Neuronal stem cell (in vitro differentiated cells): ENCODE measurements around the gene FRY.

Experiments
- DNase-seq: peaks from one replicate; pipeline ENCODE4 v3.0.0-alpha.2; 2013; ENCODE audit warnings: low spot score
- H2AFZ ChIP-seq: one replicate; pipeline ENCODE4 v1.6.1; 2013; ENCODE audit warnings: mild to moderate bottlenecking, low read length, inconsistent platforms
- H2AK5ac ChIP-seq: 2 replicates; pipeline ENCODE4 v1.6.1; 2013; ENCODE audit warnings: low read depth, mild to moderate bottlenecking, inconsistent platforms, low read length, moderate library complexity, mixed read lengths
- H2BK120ac ChIP-seq: 2 replicates; pipeline ENCODE4 v1.6.1; 2013; ENCODE audit warnings: low read depth, mild to moderate bottlenecking, inconsistent platforms, low read length, moderate library complexity, mixed read lengths
- H2BK12ac ChIP-seq: one replicate; pipeline ENCODE4 v1.6.1; 2013; ENCODE audit warnings: low read length, inconsistent platforms
- H2BK15ac ChIP-seq: 2 replicates; pipeline ENCODE4 v1.6.1; 2013; ENCODE audit warnings: mild to moderate bottlenecking, low read length, inconsistent platforms, mixed read lengths
- H2BK5ac ChIP-seq: one replicate; pipeline ENCODE4 v1.6.1; 2013; ENCODE audit warnings: inconsistent platforms, mild to moderate bottlenecking, low read length, moderate library complexity
- H3K14ac ChIP-seq: one replicate; pipeline ENCODE4 v1.6.1; 2013; ENCODE audit warnings: low read length, inconsistent platforms
- H3K18ac ChIP-seq: 2 replicates; pipeline ENCODE4 v1.6.1; 2013; ENCODE audit warnings: low read length, inconsistent platforms
- H3K23ac ChIP-seq: 2 replicates; pipeline ENCODE4 v1.6.1; 2013; ENCODE audit warnings: low read depth, mild to moderate bottlenecking, mixed read lengths, low read length, inconsistent platforms; ENCODE audit not compliant: poor library complexity
- H3K27ac ChIP-seq: replicated peaks from 3 replicates; pipeline ENCODE4 v1.5.1; 2013; ENCODE audit warnings: low read length, inconsistent platforms
- H3K27me3 ChIP-seq, 3 experiments: 2 replicates each; pipeline ENCODE4 v1.6.1; 2013; ENCODE audit warnings: low read length in 3 of 3, mild to moderate bottlenecking in 2 of 3, inconsistent platforms in 1 of 3, low read depth in 1 of 3, mixed read lengths in 1 of 3, moderate library complexity in 1 of 3; ENCODE audit not compliant: control insufficient read depth in 3 of 3, insufficient read depth in 3 of 3
- H3K36me3 ChIP-seq, 2 donors: replicated peaks in 1 of 2; 2 replicates each; pipeline ENCODE4 v1.6.1; 2013; ENCODE audit warnings: low read length in 2 of 2; ENCODE audit not compliant: control insufficient read depth in 2 of 2, insufficient read depth in 2 of 2
- H3K4ac ChIP-seq: 2 replicates; pipeline ENCODE4 v1.6.1; 2013; ENCODE audit warnings: inconsistent platforms, mild to moderate bottlenecking, low read length, moderate library complexity
- H3K4me1 ChIP-seq, 2 donors: 1 replicate in 1 of 2; 2 replicates in 1 of 2; pipeline ENCODE4 v1.6.1; 2013; ENCODE audit warnings: low read length in 2 of 2, low read depth in 1 of 2; ENCODE audit not compliant: control insufficient read depth in 2 of 2, insufficient read depth in 1 of 2
- H3K4me2 ChIP-seq: one replicate; pipeline ENCODE4 v1.6.1; 2013; ENCODE audit warnings: mild to moderate bottlenecking, low read length, inconsistent platforms; ENCODE audit not compliant: insufficient read depth, poor library complexity, severe bottlenecking
- H3K4me3 ChIP-seq, 2 donors: 2 replicates each; pipeline ENCODE4 v1.5.1; 2013; ENCODE audit warnings: low read length in 2 of 2, mild to moderate bottlenecking in 2 of 2, inconsistent platforms in 1 of 2, moderate library complexity in 1 of 2
- H3K79me1 ChIP-seq: one replicate; pipeline ENCODE4 v1.6.1; 2013; ENCODE audit warnings: low read depth, mild to moderate bottlenecking, inconsistent platforms, low read length, moderate library complexity
- H3K9ac ChIP-seq: one replicate; pipeline ENCODE4 v1.6.1; 2013; ENCODE audit warnings: mild to moderate bottlenecking, low read depth, low read length, inconsistent platforms; ENCODE audit not compliant: poor library complexity
- H3K9me3 ChIP-seq, 2 donors: replicated peaks in 1 of 2; 2 replicates each; pipeline versions ENCODE3 to v1.6.1; 2013; ENCODE audit warnings: low read length in 2 of 2, mild to moderate bottlenecking in 2 of 2, inconsistent platforms in 1 of 2, low read depth in 1 of 2, mixed read lengths in 1 of 2, moderate library complexity in 1 of 2; ENCODE audit not compliant: control insufficient read depth in 2 of 2, insufficient read depth in 1 of 2
- H4K8ac ChIP-seq: one replicate; pipeline ENCODE4 v1.6.1; 2013; ENCODE audit warnings: low read depth, mild to moderate bottlenecking, inconsistent platforms, low read length, moderate library complexity
- H4K91ac ChIP-seq: one replicate; pipeline ENCODE4 v1.6.1; 2013; ENCODE audit warnings: low read length, low read depth, mild to moderate bottlenecking, inconsistent platforms; ENCODE audit not compliant: poor library complexity
- whole genome bisulfite sequencing, 2 donors: extraction: QIAGEN DNeasy Blood & Tissue Kit; methylation state at CpG; one replicate each; pipeline ENCODE4 v1.1.7; 2013; ENCODE audit warnings: missing lambda C conversion rate in 2 of 2, mixed read lengths in 1 of 2; ENCODE audit not compliant: insufficient read length in 2 of 2, insufficient replicate concordance in 1 of 2; ENCODE audit errors: extremely low coverage in 2 of 2; 5-methylcytosine and 5-hydroxymethylcytosine counted together

Gene FRY

GRCh38 chr13:32178763-32179162 lies 147.2 kb downstream of the FRY start:
- H3K27ac ChIP-seq: no peak overlapping the region
- peaks cover 0 to 2% of the 10 kb centered on the region in 2 donors for H3K36me3 ChIP-seq
- H3K9ac ChIP-seq: no peak overlapping the region
- no peak overlapping the region for H3K18ac ChIP-seq
- H3K4me1 ChIP-seq: no peaks in the 10 kb centered on the region
- H3K14ac ChIP-seq: no peak overlapping the region
- H3K23ac ChIP-seq: no peak overlapping the region
- no peak overlapping the region for H2AFZ ChIP-seq
- no peak overlapping the region for H2BK120ac ChIP-seq
- H2BK5ac ChIP-seq: no peak overlapping the region
- no peaks in the 10 kb centered on the region for H3K9me3 ChIP-seq
- no peak for DNase-seq
- H4K8ac ChIP-seq: no peak overlapping the region
- no peak overlapping the region for H3K4ac ChIP-seq
- no peak overlapping the region for H2BK15ac ChIP-seq
- H3K4me2 ChIP-seq: no peak overlapping the region
- no peak overlapping the region for H3K4me3 ChIP-seq
- no peaks in the 10 kb centered on the region for H3K79me1 ChIP-seq
- no peak overlapping the region for H4K91ac ChIP-seq
- H3K27me3 ChIP-seq: no peaks in the 10 kb centered on the region
- WGBS, 2 donors: no CpG with 5 or more reads among the region's 5 CpGs
- H2BK12ac ChIP-seq: no peak overlapping the region
- H2AK5ac ChIP-seq: no peak overlapping the region

GRCh38 chr13:32179708-32180107 lies 148.1 kb downstream of the FRY start:
- Histone ChIP-seq H3K23ac (no peak overlapping the region), H3K4me1 (no peaks in the 10 kb centered on the region), H2BK5ac (no peak overlapping the region), H4K8ac (no peak overlapping the region), H3K4me3 (no peak overlapping the region), H3K4ac (no peak overlapping the region), H3K9me3 (no peaks in the 10 kb centered on the region), H3K27me3 (no peaks in the 10 kb centered on the region), H4K91ac (no peak overlapping the region), H3K36me3 (peaks cover 0 to 2% of the 10 kb centered on the region in 2 donors), H3K9ac (no peak overlapping the region), H2BK12ac (no peak overlapping the region), H2BK15ac (no peak overlapping the region), H2AFZ (no peak overlapping the region), H3K79me1 (no peaks in the 10 kb centered on the region), H2AK5ac (no peak overlapping the region), H3K14ac (no peak overlapping the region), H3K27ac (no peak overlapping the region), H3K4me2 (no peak overlapping the region), H2BK120ac (no peak overlapping the region), H3K18ac (no peak overlapping the region)
- no CpG with 5 or more reads among the region's 2 CpGs for WGBS, 2 donors
- no peak for DNase-seq

DNA sequence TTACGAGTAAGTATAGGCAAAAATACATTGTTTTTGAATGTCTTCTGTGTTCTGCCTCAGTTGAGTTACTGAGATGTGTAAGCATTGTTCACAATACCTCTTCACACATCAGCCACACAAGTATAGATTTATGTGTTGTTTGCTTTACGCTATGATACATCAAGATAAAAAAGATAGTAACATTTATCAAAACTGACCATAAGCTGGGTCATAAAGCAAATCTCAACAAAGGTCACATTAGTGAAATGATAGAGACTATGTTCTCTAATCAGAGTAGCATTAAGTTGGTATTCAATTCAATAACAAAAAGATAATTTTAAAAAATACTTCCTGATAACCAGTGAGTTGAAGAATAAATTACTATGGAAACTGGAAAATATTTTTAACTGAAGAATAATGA lies 156.1 kb downstream of the FRY start:
- Histone ChIP-seq H2BK120ac (no peak overlapping the region), H3K36me3 (no peaks in the 10 kb centered on the region), H4K91ac (no peak overlapping the region), H2BK5ac (no peak overlapping the region), H3K4ac (no peak overlapping the region), H3K4me2 (no peak overlapping the region), H3K23ac (no peak overlapping the region), H3K14ac (no peak overlapping the region), H3K27ac (no peak overlapping the region), H2BK12ac (no peak overlapping the region), H2AK5ac (no peak overlapping the region), H3K4me3 (no peak overlapping the region), H3K18ac (no peak overlapping the region), H2AFZ (no peak overlapping the region), H3K9ac (no peak overlapping the region), H3K9me3 (no peaks in the 10 kb centered on the region), H3K4me1 (no peaks in the 10 kb centered on the region), H3K27me3 (no peaks in the 10 kb centered on the region), H4K8ac (no peak overlapping the region), H3K79me1 (no peaks in the 10 kb centered on the region), H2BK15ac (no peak overlapping the region)
- no peak for DNase-seq
- no CpG with 5 or more reads among the region's 2 CpGs for WGBS, 2 donors

DNA sequence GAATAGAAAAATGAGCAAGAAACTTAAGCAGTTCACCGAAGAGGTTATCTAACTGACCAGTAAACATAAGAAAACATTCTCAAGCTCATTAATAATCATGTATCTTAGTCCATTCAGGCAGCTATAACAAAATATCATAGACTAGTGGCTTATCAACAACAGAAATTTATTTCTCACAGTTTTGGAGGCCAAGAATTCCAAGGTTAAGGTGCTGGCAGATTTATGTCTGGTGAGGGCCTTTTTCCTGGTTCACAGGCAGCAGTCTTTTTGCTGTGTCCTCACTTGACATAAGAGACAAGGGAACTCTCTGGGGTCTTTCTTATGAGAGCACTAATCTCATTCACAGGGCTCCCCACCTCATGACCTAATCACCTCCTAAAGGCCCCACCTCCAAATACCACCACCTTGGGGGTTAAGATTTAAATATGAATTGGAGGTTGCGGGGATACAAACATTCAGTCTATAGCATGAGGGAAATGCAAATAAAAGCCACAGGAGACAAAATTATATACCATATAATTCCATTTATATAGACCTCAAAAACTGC lies 160.0 kb downstream of the FRY start:
- Histone ChIP-seq H2BK15ac (no peak overlapping the region), H3K36me3 (no peaks in the 10 kb centered on the region), H2BK5ac (no peak overlapping the region), H3K4ac (no peak overlapping the region), H3K14ac (no peak overlapping the region), H3K79me1 (no peaks in the 10 kb centered on the region), H3K27me3 (no peaks in the 10 kb centered on the region), H2AFZ (no peak overlapping the region), H3K9ac (no peak overlapping the region), H3K4me2 (no peak overlapping the region), H2BK12ac (no peak overlapping the region), H2BK120ac (no peak overlapping the region), H3K23ac (no peak overlapping the region), H3K4me3 (no peak overlapping the region), H4K8ac (no peak overlapping the region), H4K91ac (no peak overlapping the region), H2AK5ac (no peak overlapping the region), H3K4me1 (peaks cover 0 to 5% of the 10 kb centered on the region in 2 donors), H3K9me3 (no peaks in the 10 kb centered on the region), H3K18ac (no peak overlapping the region), H3K27ac (no peak overlapping the region)
- no CpG with 5 or more reads among the region's 2 CpGs for WGBS, 2 donors
- no peak for DNase-seq
